HTERT RPE-1 (cell line): ENCODE results near the gene GPR160.
"Not testable (repeated sequence)": the region's sequence is repeated elsewhere in the genome, so short reads cannot be mapped to it uniquely, and the experiment has no call there.

Source experiments
- in situ Hi-C: fragments of 300-500 bp; cut with MboI; formaldehyde crosslinking; loops from 4 replicates; pipeline ENCODE4 v1.14.3; 2020; ENCODE audit warnings: low sequenced_read_pairs

Gene GPR160

GRCh38 chr3:170109579-170110293 is 71.9 kb downstream of the GPR160 start:
- in situ Hi-C loops: no loop called here

- in situ Hi-C loops: no loop called here
Observed at GRCh38 chr3:170111147-170111771, 73.5 kb downstream of the GPR160 start.

- in situ Hi-C loops: not testable (repeated sequence)
Observed at GRCh38 chr3:170114165-170114564, 76.4 kb downstream of the GPR160 start.

- in situ Hi-C loops: no loop called here
Observed at GRCh38 chr3:170117134-170117533, 79.3 kb downstream of the GPR160 start.

GRCh38 chr3:170128259-170128976 is 90.6 kb downstream of the GPR160 start:
- in situ Hi-C loops: no loop called here

- in situ Hi-C loops: no loop called here
Observed at GRCh38 chr3:170128977-170129431, 91.2 kb downstream of the GPR160 start.

GRCh38 chr3:170130532-170130931 is 92.7 kb downstream of the GPR160 start:
- in situ Hi-C loops: no loop called here

- in situ Hi-C loops: no loop called here
Observed at GRCh38 chr3:170132335-170132734, 94.5 kb downstream of the GPR160 start.
